ENCODE measurements around the gene GPRC6A. TPM values are rescaled to one million over a fixed set of nuclear protein-coding genes. Genes with fewer than 3 reads are reported as not detected.

Gene GPRC6A
- total and polyA plus RNA-seq, 4 donors: not detected

GRCh38 chr6:116764629-116764960, 64.3 kb downstream of the GPRC6A start:
- peak overlapping the region in 2 of 3 donors; percentile 48 to 51 for H3K4me3 ChIP-seq (ENCODE audit: low read depth in 1 of 3, low read length in 3 of 3)

GRCh38 chr6:116763906-116764628, 64.8 kb downstream of the GPRC6A start:
- Histone ChIP-seq H3K27ac (ENCODE audit: low read depth in 1 of 2, low read length in 2 of 2) (no peak overlapping the region), H3K9ac (ENCODE audit: low read depth in 1 of 2, low read length in 2 of 2) (no peak overlapping the region), H3K27me3 (ENCODE audit: control insufficient read depth in 4 of 4, insufficient read depth in 4 of 4, low read length in 3 of 4) (peaks cover 0 to 12% (median 3%) of the 10 kb centered on the region in 4 donors), H3K4me3 (ENCODE audit: low read depth in 1 of 3, low read length in 3 of 3) (peak overlapping the region in 1 of 3 donors; percentile 48), H3K4me1 (ENCODE audit: control insufficient read depth in 4 of 4, insufficient read depth in 4 of 4, low read length in 3 of 4) (peaks cover 3 to 13% (median 10%) of the 10 kb centered on the region in 4 donors), H3K36me3 (ENCODE audit: control insufficient read depth in 4 of 4, insufficient read depth in 3 of 4, low read depth in 1 of 4, low read length in 3 of 4) (no peaks in the 10 kb centered on the region), H3K9me3 (ENCODE audit: control insufficient read depth in 4 of 4, low read length in 3 of 4) (no peaks in the 10 kb centered on the region)
- WGBS: 75% methylated on average over 11 of the region's 11 CpGs
- no peak for DNase-seq (ENCODE audit: low spot score)
- TF ChIP-seq EGR1 (IDR thresholded peaks at IDR 0.05; ENCODE audit: low read depth in 2 of 2): no peak
- TF ChIP-seq NR2F2 (IDR thresholded peaks at IDR 0.05): no peak
- no peak for TF ChIP-seq ATF3 (IDR thresholded peaks at IDR 0.05)
- no peak for TF ChIP-seq RXRA (IDR thresholded peaks at IDR 0.05)
- TF ChIP-seq GABPA (IDR thresholded peaks at IDR 0.05 in 1 of 2, conservative IDR thresholded peaks at IDR 0.05 in 1 of 2): no peak
- TF ChIP-seq FOXA1 (IDR thresholded peaks at IDR 0.05): no peak
- TF ChIP-seq HNF4A (conservative IDR thresholded peaks at IDR 0.05): no peak
- no peak for TF ChIP-seq ZBTB33 (IDR thresholded peaks at IDR 0.05)

More at GRCh38 chr6:116764629-116764960, 64.3 kb downstream of the GPRC6A start:
- TF ChIP-seq TAF1 (conservative IDR thresholded peaks at IDR 0.05): no peak
- no peak for TF ChIP-seq JUND (IDR thresholded peaks at IDR 0.05)
- no peak for TF ChIP-seq RXRA (IDR thresholded peaks at IDR 0.05)
- TF ChIP-seq ZBTB33 (IDR thresholded peaks at IDR 0.05): no peak
- TF ChIP-seq NR2F2 (IDR thresholded peaks at IDR 0.05): no peak
- TF ChIP-seq FOXA1 (IDR thresholded peaks at IDR 0.05): no peak
- no peak for TF ChIP-seq CTCF (IDR thresholded peaks at IDR 0.05; ENCODE audit: low read depth, low read length, missing input control)
- Histone ChIP-seq H3K36me3 (ENCODE audit: control insufficient read depth in 4 of 4, insufficient read depth in 3 of 4, low read depth in 1 of 4, low read length in 3 of 4) (no peaks in the 10 kb centered on the region), H3K27me3 (ENCODE audit: control insufficient read depth in 4 of 4, insufficient read depth in 4 of 4, low read length in 3 of 4) (peaks cover 0 to 12% (median 3%) of the 10 kb centered on the region in 4 donors), H3K4me1 (ENCODE audit: control insufficient read depth in 4 of 4, insufficient read depth in 4 of 4, low read length in 3 of 4) (peaks cover 3 to 13% (median 10%) of the 10 kb centered on the region in 4 donors), H3K27ac (ENCODE audit: low read depth in 1 of 2, low read length in 2 of 2) (no peak overlapping the region), H3K9me3 (ENCODE audit: control insufficient read depth in 4 of 4, low read length in 3 of 4) (no peaks in the 10 kb centered on the region), H3K9ac (ENCODE audit: low read depth in 1 of 2, low read length in 2 of 2) (no peak overlapping the region)
- no peak for DNase-seq (ENCODE audit: low spot score)
- 19% methylated on average over 19 of the region's 19 CpGs for whole genome bisulfite sequencing

All from liver (tissue), 9 donors.